Adrenal gland (tissue), 5 donors: ENCODE data around the gene LRRC1.

Experiments
- CTCF ChIP-seq, 6 experiments: fragments of 450-650 bp in 4 of 6; fragments of 200-600 bp in 2 of 6; sonication (generic) in 1 of 6; IDR thresholded peaks; 1 replicate in 5 of 6; 2 replicates in 1 of 6; pipeline versions ENCODE4 v1.5.1 to v1.8.0; 2016 to 2021; ENCODE audit warnings: antibody characterized with exemption in 6 of 6, mild to moderate bottlenecking in 2 of 6, moderate library complexity in 1 of 6
- POLR2A ChIP-seq, 2 donors: fragments of 450-650 bp; IDR thresholded peaks; one replicate each; pipeline ENCODE4 v1.6.1; 2017; ENCODE audit warnings: antibody characterized with exemption in 2 of 2, mild to moderate bottlenecking in 2 of 2, moderate library complexity in 1 of 2
- donor health status: DM: no; HTN: no; CAD: no.

GRCh38 chr6:53795702-53796450 lies 1.1 kb downstream of the LRRC1 start:
- TF ChIP-seq POLR2A (IDR thresholded peaks at IDR 0.05) (no peak), CTCF (IDR thresholded peaks at IDR 0.05) (no peak)
